ENCODE results near the gene BRAT1.
A peak's percentile ranks its signal among the peaks of the same experiment; 100 is the strongest.

BRAT1 gene

GRCh38 chr7:2545746-2546425 lies 9.4 kb downstream of the BRAT1 start:
- FAIRE-seq, result no peak
- no peak for DNase-seq (ENCODE audit: insufficient read length, low spot score)
- TF ChIP-seq CTCF (IDR thresholded peaks at IDR 0.05; ENCODE audit: insufficient read depth, missing control alignments), result no peak

GRCh38 chr7:2544541-2545188 lies 10.7 kb downstream of the BRAT1 start:
- TF ChIP-seq CTCF (IDR thresholded peaks at IDR 0.05; ENCODE audit: insufficient read depth, missing control alignments), result no peak
- FAIRE-seq (no peak), DNase-seq (ENCODE audit: insufficient read length, low spot score) (no peak)

GRCh38 chr7:2542916-2543871 lies 12.1 kb downstream of the BRAT1 start:
- no peak for TF ChIP-seq CTCF (IDR thresholded peaks at IDR 0.05; ENCODE audit: insufficient read depth, missing control alignments)
- FAIRE-seq, result no peak
- DNase-seq (ENCODE audit: insufficient read length, low spot score), result no peak

GRCh38 chr7:2542011-2542915 lies 13.1 kb downstream of the BRAT1 start:
- TF ChIP-seq CTCF (IDR thresholded peaks at IDR 0.05; ENCODE audit: insufficient read depth, missing control alignments), result no peak
- DNase-seq (ENCODE audit: insufficient read length, low spot score) (peak; percentile 6), FAIRE-seq (no peak)

- DNase-seq (ENCODE audit: insufficient read length, low spot score), result no peak
- FAIRE-seq, result no peak
- no peak for TF ChIP-seq CTCF (IDR thresholded peaks at IDR 0.05; ENCODE audit: insufficient read depth, missing control alignments)
Observed at GRCh38 chr7:2541291-2542010, 13.9 kb downstream of the BRAT1 start.

GRCh38 chr7:2540641-2541051 lies 14.7 kb downstream of the BRAT1 start:
- FAIRE-seq (no peak), DNase-seq (ENCODE audit: insufficient read length, low spot score) (no peak)
- no peak for TF ChIP-seq CTCF (IDR thresholded peaks at IDR 0.05; ENCODE audit: insufficient read depth, missing control alignments)

Measured in D721Med (cell line).